ENCODE results near the gene IL1A.

Gene IL1A

DNA sequence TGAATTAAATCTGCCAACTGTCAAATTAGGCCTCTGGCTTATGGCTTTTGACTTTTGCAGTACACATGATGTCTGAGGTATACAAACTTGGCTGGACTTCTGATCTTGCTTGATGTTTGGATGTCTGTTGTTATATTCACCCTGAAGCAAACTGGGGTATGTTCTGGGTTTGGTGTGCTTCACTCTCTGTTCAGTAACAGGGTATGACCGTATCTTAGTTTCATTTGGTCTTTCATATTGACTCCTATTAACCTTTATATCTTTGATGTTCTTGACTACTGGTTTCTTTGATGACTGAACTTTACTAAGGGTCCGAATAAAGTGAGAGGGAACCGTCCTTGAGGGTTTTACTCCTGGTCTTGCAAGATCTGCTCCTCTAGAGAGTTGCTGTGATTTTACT, 28.1 kb downstream of the IL1A start:
- H3K27ac ChIP-seq (ENCODE audit: low read depth, low read length) = no peak overlapping the region
- H3K27me3 ChIP-seq (ENCODE audit: control insufficient read depth, insufficient read depth, low read length) = no peaks in the 10 kb centered on the region
- no peaks in the 10 kb centered on the region for H3K4me1 ChIP-seq (ENCODE audit: control insufficient read depth, insufficient read depth, low read length)
- peaks cover 88% of the 10 kb centered on the region for H3K36me3 ChIP-seq (ENCODE audit: control insufficient read depth, insufficient read depth, low read length)
- no peak overlapping the region for H3K9ac ChIP-seq (ENCODE audit: low read length)
- H3K9me3 ChIP-seq (ENCODE audit: control insufficient read depth, insufficient read depth, low read depth, low read length) = no peaks in the 10 kb centered on the region
- H3K4me3 ChIP-seq (ENCODE audit: low read depth, low read length) = no peak overlapping the region

DNA sequence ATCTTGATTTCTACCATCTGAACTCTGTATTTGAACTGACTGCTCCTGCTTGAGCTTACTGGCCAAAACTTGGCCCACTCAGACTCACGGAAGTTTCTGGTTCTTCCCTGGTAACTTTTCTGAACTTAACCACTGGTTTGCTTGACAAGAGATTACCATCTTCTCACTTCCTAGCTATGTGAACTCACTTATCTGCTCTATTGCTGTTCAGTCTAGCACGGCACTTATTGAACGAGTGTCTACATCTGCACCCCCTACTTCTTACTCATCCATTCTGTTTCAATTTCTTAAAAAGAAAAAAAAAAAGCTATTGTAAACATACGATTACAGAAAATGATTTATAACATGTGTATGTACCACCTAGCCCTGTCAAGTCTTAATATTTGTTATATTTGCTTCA, 28.8 kb downstream of the IL1A start:
- Histone ChIP-seq H3K27ac (ENCODE audit: low read depth, low read length) (no peak overlapping the region), H3K4me3 (ENCODE audit: low read depth, low read length) (no peak overlapping the region), H3K9me3 (ENCODE audit: control insufficient read depth, insufficient read depth, low read depth, low read length) (no peaks in the 10 kb centered on the region), H3K36me3 (ENCODE audit: control insufficient read depth, insufficient read depth, low read length) (peaks cover 88% of the 10 kb centered on the region), H3K27me3 (ENCODE audit: control insufficient read depth, insufficient read depth, low read length) (no peaks in the 10 kb centered on the region), H3K9ac (ENCODE audit: low read length) (no peak overlapping the region), H3K4me1 (ENCODE audit: control insufficient read depth, insufficient read depth, low read length) (no peaks in the 10 kb centered on the region)

DNA sequence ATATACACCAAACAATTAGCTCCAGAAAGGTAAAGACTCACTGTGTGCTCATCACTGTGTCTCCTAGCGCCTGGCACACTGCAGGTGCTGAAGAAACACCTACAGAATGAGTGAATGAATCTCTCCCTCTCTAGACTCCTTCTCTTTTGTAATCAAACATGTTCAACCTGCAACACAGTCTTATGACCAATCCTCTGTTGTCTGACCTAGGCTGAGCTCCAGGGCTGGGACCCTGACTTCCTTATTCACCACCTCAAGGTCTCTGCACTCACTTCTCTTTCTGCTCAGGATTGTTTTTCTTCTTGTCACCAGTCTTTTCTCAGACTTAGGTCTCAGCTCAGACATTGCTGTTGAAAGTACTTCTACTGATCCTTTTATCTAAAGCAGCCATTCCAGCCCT, 29.7 kb downstream of the IL1A start:
- no peaks in the 10 kb centered on the region for H3K27me3 ChIP-seq (ENCODE audit: control insufficient read depth, insufficient read depth, low read length)
- H3K4me3 ChIP-seq (ENCODE audit: low read depth, low read length) = no peak overlapping the region
- H3K36me3 ChIP-seq (ENCODE audit: control insufficient read depth, insufficient read depth, low read length) = peaks cover 88% of the 10 kb centered on the region
- H3K4me1 ChIP-seq (ENCODE audit: control insufficient read depth, insufficient read depth, low read length) = no peaks in the 10 kb centered on the region
- H3K27ac ChIP-seq (ENCODE audit: low read depth, low read length) = no peak overlapping the region
- no peak overlapping the region for H3K9ac ChIP-seq (ENCODE audit: low read length)
- no peaks in the 10 kb centered on the region for H3K9me3 ChIP-seq (ENCODE audit: control insufficient read depth, insufficient read depth, low read depth, low read length)

DNA sequence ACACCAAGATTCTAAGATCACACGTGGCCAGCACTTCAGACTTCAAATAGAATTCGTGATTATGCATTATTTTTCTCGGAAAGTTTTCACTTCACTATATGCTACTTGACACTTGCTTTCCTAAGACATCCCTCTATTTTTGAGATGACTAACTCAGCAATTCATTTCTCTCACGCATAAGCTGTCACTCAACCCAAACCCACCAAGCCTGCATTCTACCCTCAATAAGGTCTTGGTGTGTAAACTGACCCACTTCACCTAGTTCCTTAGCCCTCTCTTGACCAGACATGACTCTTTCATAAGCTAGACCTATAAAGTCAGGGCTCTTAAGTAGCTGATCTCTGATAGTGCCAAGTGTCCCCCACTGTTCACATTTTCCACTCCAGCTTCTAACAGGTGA, 31.6 kb downstream of the IL1A start:
- Histone ChIP-seq H3K4me1 (ENCODE audit: control insufficient read depth, insufficient read depth, low read length) (no peaks in the 10 kb centered on the region), H3K9ac (ENCODE audit: low read length) (no peak overlapping the region), H3K27me3 (ENCODE audit: control insufficient read depth, insufficient read depth, low read length) (no peaks in the 10 kb centered on the region), H3K9me3 (ENCODE audit: control insufficient read depth, insufficient read depth, low read depth, low read length) (no peaks in the 10 kb centered on the region), H3K4me3 (ENCODE audit: low read depth, low read length) (no peak overlapping the region), H3K36me3 (ENCODE audit: control insufficient read depth, insufficient read depth, low read length) (peaks cover 71% of the 10 kb centered on the region), H3K27ac (ENCODE audit: low read depth, low read length) (no peak overlapping the region)

DNA sequence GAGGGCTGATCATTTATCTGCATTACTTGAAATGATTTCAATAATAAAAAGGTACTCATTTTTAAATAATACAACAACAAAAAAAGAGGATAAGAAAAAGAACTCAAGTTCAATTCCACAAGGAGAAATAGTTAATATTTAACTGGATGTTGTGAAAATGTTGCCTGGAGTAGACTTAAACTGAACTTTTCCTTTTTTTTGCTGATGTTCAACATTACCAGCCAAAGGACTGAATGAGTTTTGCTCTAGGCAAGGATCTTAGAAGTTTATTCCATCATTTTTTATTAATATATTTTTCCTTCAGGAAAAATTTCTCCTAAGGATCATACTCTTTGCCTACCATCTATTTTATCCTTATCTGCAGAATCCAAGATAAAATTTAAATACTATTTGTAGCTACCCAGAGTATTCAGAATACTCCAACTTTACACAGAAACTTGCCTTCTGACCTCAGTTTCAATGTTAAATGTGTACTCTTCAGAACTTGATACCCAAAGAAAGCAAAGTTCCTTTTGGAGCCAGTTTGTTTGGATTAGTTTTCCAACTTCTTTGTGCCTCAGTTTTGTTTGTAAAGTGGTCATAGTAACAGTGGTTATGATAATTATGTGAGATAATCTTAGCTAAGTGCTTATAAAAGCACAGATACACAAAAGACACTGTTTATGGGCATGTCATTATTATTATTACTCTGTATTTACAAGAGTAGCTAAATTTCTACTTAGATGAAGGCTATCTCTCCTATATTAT, 32.7 kb downstream of the IL1A start:
- Histone ChIP-seq H3K4me1 (ENCODE audit: control insufficient read depth, insufficient read depth, low read length) (no peaks in the 10 kb centered on the region), H3K9me3 (ENCODE audit: control insufficient read depth, insufficient read depth, low read depth, low read length) (no peaks in the 10 kb centered on the region), H3K4me3 (ENCODE audit: low read depth, low read length) (no peak overlapping the region), H3K36me3 (ENCODE audit: control insufficient read depth, insufficient read depth, low read length) (peaks cover 71% of the 10 kb centered on the region), H3K27me3 (ENCODE audit: control insufficient read depth, insufficient read depth, low read length) (no peaks in the 10 kb centered on the region), H3K9ac (ENCODE audit: low read length) (no peak overlapping the region), H3K27ac (ENCODE audit: low read depth, low read length) (no peak overlapping the region)

GRCh38 chr2:112750560-112750843, 33.8 kb downstream of the IL1A start:
- Histone ChIP-seq H3K4me1 (ENCODE audit: control insufficient read depth, insufficient read depth, low read length) (no peaks in the 10 kb centered on the region), H3K36me3 (ENCODE audit: control insufficient read depth, insufficient read depth, low read length) (peaks cover 68% of the 10 kb centered on the region), H3K9me3 (ENCODE audit: control insufficient read depth, insufficient read depth, low read depth, low read length) (no peaks in the 10 kb centered on the region), H3K4me3 (ENCODE audit: low read depth, low read length) (no peak overlapping the region), H3K9ac (ENCODE audit: low read length) (no peak overlapping the region), H3K27me3 (ENCODE audit: control insufficient read depth, insufficient read depth, low read length) (no peaks in the 10 kb centered on the region), H3K27ac (ENCODE audit: low read depth, low read length) (no peak overlapping the region)

GRCh38 chr2:112749755-112750559, 34.3 kb downstream of the IL1A start:
- Histone ChIP-seq H3K27ac (ENCODE audit: low read depth, low read length) (no peak overlapping the region), H3K9me3 (ENCODE audit: control insufficient read depth, insufficient read depth, low read depth, low read length) (no peaks in the 10 kb centered on the region), H3K4me3 (ENCODE audit: low read depth, low read length) (no peak overlapping the region), H3K9ac (ENCODE audit: low read length) (no peak overlapping the region), H3K36me3 (ENCODE audit: control insufficient read depth, insufficient read depth, low read length) (peaks cover 64% of the 10 kb centered on the region), H3K27me3 (ENCODE audit: control insufficient read depth, insufficient read depth, low read length) (no peaks in the 10 kb centered on the region), H3K4me1 (ENCODE audit: control insufficient read depth, insufficient read depth, low read length) (no peaks in the 10 kb centered on the region)

- Histone ChIP-seq H3K27me3 (ENCODE audit: control insufficient read depth, insufficient read depth, low read length) (no peaks in the 10 kb centered on the region), H3K36me3 (ENCODE audit: control insufficient read depth, insufficient read depth, low read length) (peaks cover 66% of the 10 kb centered on the region), H3K4me1 (ENCODE audit: control insufficient read depth, insufficient read depth, low read length) (no peaks in the 10 kb centered on the region), H3K9ac (ENCODE audit: low read length) (no peak overlapping the region), H3K4me3 (ENCODE audit: low read depth, low read length) (no peak overlapping the region), H3K27ac (ENCODE audit: low read depth, low read length) (no peak overlapping the region), H3K9me3 (ENCODE audit: control insufficient read depth, insufficient read depth, low read depth, low read length) (no peaks in the 10 kb centered on the region)
Observed at GRCh38 chr2:112740527-112740926, 43.8 kb downstream of the IL1A start.

DNA sequence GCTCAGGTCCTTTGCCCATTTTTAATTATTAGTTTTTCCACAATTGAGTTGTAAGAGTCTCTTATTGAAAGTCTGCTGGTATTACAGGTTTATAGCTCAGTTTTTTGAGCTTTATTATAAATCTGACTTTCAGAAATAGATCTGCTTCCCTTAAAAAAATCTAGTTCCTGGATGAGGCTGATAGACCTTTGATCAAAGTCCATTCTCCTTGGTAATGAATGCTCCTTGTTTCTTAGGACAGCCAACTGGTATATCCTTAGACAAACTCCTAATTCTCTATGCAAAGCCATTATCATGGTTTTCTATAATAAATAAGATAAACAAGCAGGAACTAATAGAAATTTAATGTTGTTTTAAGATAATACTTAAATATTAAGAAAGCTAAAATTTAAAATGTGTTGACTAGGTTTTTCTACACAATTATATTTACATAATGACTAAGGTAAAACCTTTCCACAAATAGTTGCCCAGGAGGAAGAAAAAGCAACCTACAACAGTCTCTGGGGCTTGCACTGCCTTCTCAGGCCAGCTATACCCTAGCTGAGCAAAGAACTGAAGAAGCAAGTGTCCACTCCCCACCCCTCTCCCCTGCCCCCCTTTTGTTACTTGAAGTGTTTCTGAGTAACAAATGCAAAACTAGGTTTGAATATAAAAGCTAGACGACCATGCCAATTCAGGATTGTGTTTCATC, 46.6 kb downstream of the IL1A start:
- Histone ChIP-seq H3K4me3 (ENCODE audit: low read depth, low read length) (no peak overlapping the region), H3K27ac (ENCODE audit: low read depth, low read length) (no peak overlapping the region), H3K9ac (ENCODE audit: low read length) (no peak overlapping the region), H3K36me3 (ENCODE audit: control insufficient read depth, insufficient read depth, low read length) (peaks cover 46% of the 10 kb centered on the region), H3K27me3 (ENCODE audit: control insufficient read depth, insufficient read depth, low read length) (no peaks in the 10 kb centered on the region), H3K4me1 (ENCODE audit: control insufficient read depth, insufficient read depth, low read length) (no peaks in the 10 kb centered on the region), H3K9me3 (ENCODE audit: control insufficient read depth, insufficient read depth, low read depth, low read length) (no peaks in the 10 kb centered on the region)

DNA sequence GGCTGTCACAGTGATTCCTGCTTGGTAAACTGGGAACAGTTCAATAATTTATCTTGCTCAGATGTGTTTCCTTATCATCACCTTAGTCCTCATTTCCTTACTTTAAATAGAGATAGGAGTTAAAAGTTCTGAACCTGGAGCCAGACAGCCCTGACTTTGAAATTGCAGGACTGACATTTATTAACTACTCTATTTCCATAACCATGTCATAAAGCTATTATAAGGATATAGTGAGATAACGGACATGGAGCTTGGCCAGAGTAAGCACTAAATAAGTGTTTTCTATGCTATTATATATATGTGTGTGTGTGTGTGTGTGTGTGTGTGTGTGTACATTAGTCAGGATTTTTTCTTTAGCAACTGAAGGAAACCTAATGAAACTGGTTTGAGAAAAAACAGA, 50.4 kb downstream of the IL1A start:
- H3K4me3 ChIP-seq (ENCODE audit: low read depth, low read length) = no peak overlapping the region
- H3K9me3 ChIP-seq (ENCODE audit: control insufficient read depth, insufficient read depth, low read depth, low read length) = no peaks in the 10 kb centered on the region
- no peak overlapping the region for H3K27ac ChIP-seq (ENCODE audit: low read depth, low read length)
- peaks cover 8% of the 10 kb centered on the region for H3K36me3 ChIP-seq (ENCODE audit: control insufficient read depth, insufficient read depth, low read length)
- no peak overlapping the region for H3K9ac ChIP-seq (ENCODE audit: low read length)
- no peaks in the 10 kb centered on the region for H3K4me1 ChIP-seq (ENCODE audit: control insufficient read depth, insufficient read depth, low read length)
- H3K27me3 ChIP-seq (ENCODE audit: control insufficient read depth, insufficient read depth, low read length) = no peaks in the 10 kb centered on the region

DNA sequence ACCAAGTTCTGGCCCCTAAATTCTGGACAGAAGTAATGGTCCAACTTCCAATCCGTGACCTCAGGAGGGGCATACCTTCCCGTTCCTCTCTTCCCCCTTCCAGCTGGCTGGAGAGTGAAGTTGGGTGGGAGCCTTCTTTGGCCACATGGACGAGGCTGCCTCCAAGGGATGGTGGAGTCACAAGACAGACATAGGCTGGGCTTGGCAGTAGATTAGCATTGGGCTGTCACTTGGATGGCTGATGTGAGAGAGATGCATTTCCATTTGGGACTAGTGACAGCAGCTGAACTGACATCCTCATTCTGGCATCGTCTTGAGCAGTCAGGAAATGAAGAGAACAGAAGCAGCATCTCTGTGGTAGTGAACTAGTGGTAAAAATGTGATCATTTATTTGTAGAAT, 50.8 kb downstream of the IL1A start:
- Histone ChIP-seq H3K4me3 (ENCODE audit: low read depth, low read length) (no peak overlapping the region), H3K36me3 (ENCODE audit: control insufficient read depth, insufficient read depth, low read length) (peaks cover 4% of the 10 kb centered on the region), H3K4me1 (ENCODE audit: control insufficient read depth, insufficient read depth, low read length) (no peaks in the 10 kb centered on the region), H3K9me3 (ENCODE audit: control insufficient read depth, insufficient read depth, low read depth, low read length) (no peaks in the 10 kb centered on the region), H3K27ac (ENCODE audit: low read depth, low read length) (no peak overlapping the region), H3K27me3 (ENCODE audit: control insufficient read depth, insufficient read depth, low read length) (no peaks in the 10 kb centered on the region), H3K9ac (ENCODE audit: low read length) (no peak overlapping the region)

Measured in HUES6 (cell line).